GM19193 (cell line): ENCODE results near the gene HDAC4.
A peak's percentile ranks its signal among the peaks of the same experiment; 100 is the strongest.

Source experiments
- POLR2A ChIP-seq: IDR thresholded peaks from 4 replicates; pipeline ENCODE4 v1.6.1; 2011; ENCODE audit not compliant: insufficient read depth, insufficient read length; ENCODE audit errors: extremely low read depth

Gene HDAC4

DNA sequence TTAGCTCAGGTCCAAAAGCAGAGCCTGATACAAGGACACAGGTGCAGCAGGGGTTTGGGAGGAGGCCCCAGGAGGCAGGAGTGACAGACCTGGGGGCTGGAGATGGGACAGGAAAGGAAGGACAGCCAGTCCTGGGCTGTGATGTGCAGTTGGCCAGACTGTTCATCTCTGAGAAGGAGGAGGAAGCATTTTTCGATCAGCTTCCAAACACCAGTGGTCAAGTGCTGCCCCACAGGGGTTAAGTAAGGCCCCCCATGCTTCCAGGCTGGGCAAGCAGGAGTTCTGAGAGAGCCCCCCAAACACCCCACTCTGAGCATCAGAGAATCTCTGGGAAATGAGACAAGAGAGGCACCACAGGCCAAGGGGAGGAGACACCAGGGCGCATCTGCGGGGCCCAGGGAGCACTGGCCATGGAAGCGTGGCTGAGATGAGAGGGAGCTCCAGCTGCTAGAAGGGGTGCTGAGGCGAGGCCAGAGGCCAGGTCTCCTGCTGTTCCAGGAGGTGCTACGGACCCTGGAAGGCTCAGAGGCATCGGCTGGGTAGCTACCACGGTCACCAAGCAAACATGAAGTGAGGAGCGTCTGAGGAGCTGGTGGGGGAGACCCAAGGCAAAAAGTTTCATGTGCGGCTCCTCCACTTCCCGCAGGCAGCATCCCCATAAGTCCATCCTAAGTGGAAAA is 5.6 kb upstream of the HDAC4 start:
- TF ChIP-seq POLR2A = no peak

DNA sequence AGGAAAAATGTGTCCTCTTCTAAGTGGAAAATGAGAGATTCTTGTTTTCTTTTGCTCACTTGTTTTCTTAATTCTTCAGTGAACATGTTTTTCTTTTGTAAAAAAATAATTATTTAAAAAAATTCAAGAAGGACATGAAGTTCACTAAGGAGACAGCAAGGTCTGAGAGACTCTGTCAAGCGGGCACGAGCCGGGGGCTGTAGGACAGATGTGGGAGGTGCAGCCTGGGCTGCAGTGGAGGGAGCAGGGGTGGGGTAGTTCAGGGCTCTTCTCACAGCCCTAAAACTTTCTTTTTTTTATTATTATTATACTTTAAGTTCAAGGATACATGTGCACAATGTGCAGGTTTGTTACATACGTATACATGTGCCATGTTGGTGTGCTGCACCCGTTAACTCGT is 4.3 kb upstream of the HDAC4 start:
- no peak for TF ChIP-seq POLR2A

- TF ChIP-seq POLR2A = no peak
Measured at GRCh38 chr2:239402666-239403065, 1.8 kb upstream of the HDAC4 start.

GRCh38 chr2:239401881-239402233 is 1.0 kb upstream of the HDAC4 start:
- no peak for TF ChIP-seq POLR2A

DNA sequence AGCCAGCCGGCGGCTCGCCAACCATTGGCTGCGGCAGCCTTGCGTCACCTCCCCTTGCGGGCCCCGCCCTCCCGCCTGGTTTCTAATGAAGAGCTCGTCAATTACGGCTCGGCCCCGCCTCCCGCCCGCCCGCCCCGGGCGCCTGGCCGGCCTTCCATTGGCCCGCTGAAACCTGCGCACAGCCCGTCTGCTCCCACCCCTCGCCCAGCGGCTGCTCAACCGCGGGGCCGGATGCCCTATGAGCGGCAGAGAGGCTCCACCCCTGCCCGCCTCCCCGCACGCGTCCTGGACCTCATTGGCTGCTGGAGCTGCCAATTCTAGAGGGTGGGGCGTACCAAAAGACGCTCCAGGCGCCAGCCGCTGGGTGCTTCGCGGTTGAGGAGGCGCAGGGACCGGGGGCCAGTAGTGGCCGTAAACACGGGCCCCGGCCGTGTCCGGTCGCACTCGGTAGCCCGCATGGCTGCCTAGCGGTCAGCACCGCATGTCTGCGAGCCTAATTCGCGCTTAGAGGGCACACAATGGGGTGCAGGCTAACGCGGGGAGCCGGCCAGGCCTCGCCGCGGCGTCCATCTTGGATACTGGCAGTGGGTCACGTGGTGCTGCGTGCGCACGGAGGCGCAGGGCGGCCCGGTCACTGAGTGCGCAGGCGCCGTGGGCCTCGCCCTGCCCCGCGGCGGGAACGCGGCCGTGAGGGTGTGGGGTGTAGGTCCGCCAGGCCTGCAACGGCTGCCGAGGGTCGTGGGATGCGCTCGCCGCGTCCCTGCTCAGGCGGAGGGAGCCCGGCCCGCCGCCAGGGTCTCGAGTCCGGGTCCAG is 454 bp upstream of the HDAC4 start:
- peak; percentile 98 for TF ChIP-seq POLR2A

DNA sequence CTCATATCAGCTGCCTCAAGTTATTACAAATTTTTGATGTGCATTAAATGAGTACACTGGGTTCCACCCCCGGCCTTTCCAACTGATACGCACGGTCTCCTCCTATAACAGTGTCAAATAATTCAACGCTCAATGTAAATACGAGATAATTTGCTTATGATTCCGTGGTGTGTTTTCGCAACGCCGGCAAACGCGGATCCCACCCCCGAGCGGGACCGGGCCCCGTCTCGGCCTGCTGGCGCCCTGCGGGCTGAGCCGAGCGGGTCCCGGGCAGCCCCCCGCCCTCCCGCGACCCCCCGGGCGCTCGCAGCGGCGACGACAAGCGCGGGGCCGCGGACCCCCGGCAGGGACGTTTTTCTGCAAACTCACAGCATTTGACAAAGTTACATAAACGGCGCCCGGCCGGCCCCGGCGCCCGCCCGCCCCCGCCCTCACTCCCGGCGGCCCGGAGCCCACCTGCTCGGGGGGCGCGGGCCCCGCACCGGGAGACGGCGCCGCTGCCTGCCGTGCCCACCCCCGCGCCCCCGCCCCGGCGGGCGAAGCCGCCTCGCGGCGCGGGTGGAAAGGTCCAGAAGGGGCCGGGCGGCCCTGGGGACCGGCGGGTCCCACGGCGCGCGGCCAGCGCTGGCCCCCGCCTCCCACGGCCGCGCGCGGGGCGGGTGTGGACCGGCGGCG is 762 bp downstream of the HDAC4 start:
- no peak for TF ChIP-seq POLR2A

GRCh38 chr2:239399433-239399920 is 1.3 kb downstream of the HDAC4 start:
- TF ChIP-seq POLR2A = no peak

DNA sequence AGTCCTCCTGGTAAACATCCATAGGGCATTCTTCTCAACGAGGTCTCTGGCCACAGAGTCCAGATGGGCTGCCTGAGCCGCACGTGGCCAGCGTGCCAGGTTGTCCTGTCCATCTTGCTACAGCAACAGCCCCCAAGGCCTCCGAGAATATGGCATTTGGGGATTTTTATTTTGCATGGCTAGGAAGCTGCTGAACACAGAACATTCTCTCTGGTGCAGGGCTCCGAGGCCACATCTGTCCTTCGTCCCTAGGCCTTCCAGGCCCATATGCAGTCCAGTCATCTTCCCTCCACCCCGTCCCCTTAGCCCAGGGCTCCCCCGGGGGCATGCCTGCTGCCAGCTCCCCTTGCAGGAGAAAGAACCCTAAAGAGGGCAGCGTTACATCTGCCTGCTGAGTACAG is 2.3 kb downstream of the HDAC4 start:
- TF ChIP-seq POLR2A = no peak

DNA sequence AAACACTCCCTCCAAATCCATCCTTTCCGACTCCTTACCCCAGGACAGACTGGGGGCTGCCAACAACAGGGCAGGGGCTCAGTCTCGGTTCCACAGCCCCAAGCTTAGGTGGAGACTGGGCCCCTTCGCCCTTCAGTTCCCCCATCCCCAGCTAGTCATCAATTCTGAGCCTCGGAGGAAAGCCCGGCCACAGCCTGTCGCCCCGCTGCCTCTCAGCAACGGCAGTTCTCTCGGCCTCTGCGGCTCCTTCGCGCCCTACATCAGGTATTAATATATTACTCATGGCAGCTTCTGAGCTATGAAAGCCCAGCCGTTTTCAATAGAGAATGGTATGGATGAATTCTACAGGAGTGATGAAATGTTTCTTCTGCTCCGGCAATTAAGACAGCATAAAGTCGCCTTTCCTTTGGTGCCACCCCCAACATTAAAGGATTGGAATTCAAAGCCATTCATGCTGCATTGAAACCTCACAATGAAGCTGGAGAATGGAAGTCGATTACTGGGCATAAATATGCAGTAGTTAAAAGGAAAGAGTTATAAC is 2.8 kb downstream of the HDAC4 start:
- TF ChIP-seq POLR2A = no peak

DNA sequence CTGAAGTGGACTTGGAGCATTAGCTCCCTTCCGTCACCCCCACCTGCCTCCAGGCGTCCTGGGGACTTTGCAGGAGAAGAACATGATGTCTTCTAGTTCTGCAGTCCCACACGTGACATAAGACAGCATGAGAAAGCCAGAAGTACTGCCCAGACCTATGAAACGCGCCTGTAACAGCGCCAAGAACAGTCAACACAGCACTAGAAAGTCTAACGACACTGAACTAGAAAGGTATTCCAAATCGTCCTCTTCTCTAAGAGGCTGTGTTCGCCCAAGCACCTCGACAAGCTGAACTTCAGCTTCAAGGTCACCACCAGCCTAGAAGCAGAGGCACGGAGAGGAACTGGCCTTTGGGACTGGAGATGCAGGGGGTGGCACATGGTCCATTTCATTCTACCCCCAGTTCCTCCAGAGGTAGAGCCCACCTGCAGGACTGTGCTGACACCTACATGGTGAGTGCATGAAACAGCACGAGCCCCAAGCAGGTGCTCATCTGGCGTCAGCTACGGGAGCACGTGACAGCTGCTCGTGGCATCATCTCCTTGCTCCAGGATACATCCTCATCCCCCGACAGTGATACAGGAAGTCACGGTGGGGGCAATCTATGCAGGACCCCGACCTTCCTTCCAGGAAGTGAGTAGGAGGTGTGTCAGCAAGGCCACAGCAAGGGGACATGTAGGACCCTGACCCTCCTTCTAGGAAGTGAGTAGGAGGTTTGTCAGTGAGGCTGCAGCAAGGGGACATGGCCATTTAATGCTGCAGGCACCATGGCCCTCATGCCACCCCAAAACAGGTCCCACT is 3.7 kb downstream of the HDAC4 start:
- no peak for TF ChIP-seq POLR2A

GRCh38 chr2:239395524-239395923 is 5.3 kb downstream of the HDAC4 start:
- no peak for TF ChIP-seq POLR2A

DNA sequence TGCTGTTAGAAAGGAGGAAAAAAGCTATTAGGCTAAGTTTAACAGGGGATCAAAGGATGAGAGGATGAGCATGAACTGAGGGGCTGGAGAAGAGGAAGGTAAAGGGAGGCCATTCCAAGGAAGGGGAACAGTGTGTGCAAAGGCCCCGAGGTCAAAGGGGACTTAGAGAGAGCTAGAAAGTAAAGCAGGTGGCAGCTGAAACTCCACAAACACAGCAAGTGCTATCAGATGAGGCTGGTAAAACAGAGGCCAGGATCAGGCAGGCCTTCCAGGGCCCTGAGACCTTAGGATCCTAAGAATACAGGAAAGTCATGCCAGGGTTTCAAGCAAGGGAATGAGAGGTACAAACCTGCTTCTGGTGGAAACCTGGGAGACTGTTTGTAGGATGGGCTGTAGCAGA is 5.8 kb downstream of the HDAC4 start:
- TF ChIP-seq POLR2A = no peak

DNA sequence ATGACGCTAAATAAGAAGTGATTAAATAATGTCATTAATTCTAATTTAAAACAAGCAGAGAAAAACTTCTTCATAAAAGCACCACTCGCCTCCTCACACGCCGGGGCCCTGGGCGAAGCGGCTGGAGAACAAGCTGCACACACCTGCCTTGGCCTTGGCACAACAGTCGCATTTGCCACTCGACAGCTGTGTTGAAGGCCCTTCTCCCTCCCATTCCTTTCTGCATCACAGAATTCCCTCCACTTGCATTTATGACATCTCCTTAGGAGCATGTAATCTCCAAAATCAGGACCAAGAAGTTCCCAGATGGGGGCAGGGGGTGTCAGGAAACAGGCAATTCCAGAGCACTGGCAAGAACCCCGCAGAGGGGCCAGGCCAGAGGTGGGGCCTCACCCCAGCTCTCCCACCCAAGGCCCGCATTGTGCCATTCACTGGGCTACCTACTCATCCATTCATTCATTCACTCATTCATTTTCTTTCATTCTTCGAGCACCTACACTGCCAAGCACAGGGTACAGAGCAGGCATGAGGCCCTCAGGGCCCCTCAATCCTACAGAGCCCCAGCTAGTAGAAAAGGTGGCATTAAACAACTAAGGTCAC is 6.4 kb downstream of the HDAC4 start:
- no peak for TF ChIP-seq POLR2A

GRCh38 chr2:239393941-239394340 is 6.9 kb downstream of the HDAC4 start:
- no peak for TF ChIP-seq POLR2A
